ENCODE measurements around the gene PIP5K1A. TPM values are rescaled to one million over a fixed set of nuclear protein-coding genes. Genes with fewer than 3 reads are reported as not detected.

Gene PIP5K1A
- total and polyA plus RNA-seq, 2 of the 8 experiments (the other 6 are each of a cell fraction or from before 2014, with no cell fraction given), result 87.5 to 105 TPM

- TF ChIP-seq CHD7 (IDR thresholded peaks at IDR 0.05; ENCODE audit: insufficient replicate concordance, low read length) (no peak), YY1 (IDR thresholded peaks at IDR 0.05; ENCODE audit: low read depth, low read length) (no peak), KDM4A (IDR thresholded peaks at IDR 0.05; ENCODE audit: low read depth, low read length, severe bottlenecking) (no peak), MAX (IDR thresholded peaks at IDR 0.05) (no peak)
Observed at GRCh38 chr1:151192047-151192446, 6.3 kb upstream of the PIP5K1A start (continued).

All from H1 (cell line).